Activated CD8-positive, alpha-beta T cell treated with anti-CD3 and anti-CD28 coated beads for 36 hours (primary cell): ENCODE results near the gene PTPN20. TPM values are rescaled to one million over a fixed set of nuclear protein-coding genes. Genes with fewer than 3 reads are reported as not detected.

ENCODE experiments used
- ATAC-seq: fragments of 200-7000 bp; cut with Tn5 transposase; one replicate; pipeline ENCODE4 v1.10.0; 2021; ENCODE audit warnings: mild to moderate bottlenecking, moderate library complexity
- CTCF ChIA-PET: fragments of 350-600 bp; sonication (Branson Sonifier 250); formaldehyde crosslinking; loops from one replicate; lab custom pipeline; 2021; ENCODE audit warnings: antibody characterized with exemption; lab: Charles Lee
- POLR2A ChIA-PET: fragments of 350-600 bp; sonication (Branson Sonifier 250); formaldehyde crosslinking; loops from one replicate; lab custom pipeline; 2021; ENCODE audit warnings: antibody characterized with exemption; lab: Charles Lee
- DNase-seq: peaks from one replicate; pipeline ENCODE4 v3.0.0-alpha.2; 2020
- H3K27ac Mint-ChIP-seq: one replicate; pipeline ENCODE4 v1.8.0; 2021; ENCODE audit warnings: mild to moderate bottlenecking, mixed read lengths
- H3K27me3 Mint-ChIP-seq: one replicate; pipeline ENCODE4 v1.8.0; 2021; ENCODE audit warnings: mixed read lengths
- H3K36me3 Mint-ChIP-seq: one replicate; pipeline ENCODE4 v1.8.0; 2021; ENCODE audit warnings: low read depth, mixed read lengths
- H3K4me1 Mint-ChIP-seq: one replicate; pipeline ENCODE4 v1.8.0; 2021; ENCODE audit warnings: low read depth, mixed read lengths
- H3K4me3 Mint-ChIP-seq: one replicate; pipeline ENCODE4 v1.8.0; 2021; ENCODE audit warnings: mild to moderate bottlenecking, moderate library complexity, mixed read lengths
- H3K9me3 Mint-ChIP-seq: one replicate; pipeline ENCODE4 v1.8.0; 2021; ENCODE audit warnings: mixed read lengths
- CTCF ChIP-seq: fragments of 200-600 bp; IDR thresholded peaks from one replicate; pipeline ENCODE4 v1.8.0; 2022; ENCODE audit warnings: antibody characterized with exemption, mild to moderate bottlenecking
- intact Hi-C: fragments of 100-400 bp; cut with micrococcal nuclease; formaldehyde crosslinking; loops from one replicate; pipeline ENCODE4 v1.10.0; 2022
- total RNA-seq, 2 experiments: library from RNA; stranded (reverse); gene quantifications; one replicate each; pipeline ENCODE4 v1.2.3, GENCODE V29; 2021

PTPN20 gene
- total RNA-seq, 2 experiments from 2014 or later = 0.11 to 0.47 TPM

- no peak overlapping the region for H3K4me3 Mint-ChIP-seq
- no peak for TF ChIP-seq CTCF
- no peak overlapping the region for H3K27ac Mint-ChIP-seq
- CTCF ChIA-PET = interaction anchor here (0.8 to 3.2 kb wide), 34 partner anchors 8 to 338 kb away, joined by 3 to 56 read pairs (median 5); partner anchors contain the start of gene RBP3
- POLR2A ChIA-PET = no interaction called here
- H3K36me3 Mint-ChIP-seq = no peaks in the 10 kb centered on the region
- no peak for DNase-seq
- no peaks in the 10 kb centered on the region for H3K27me3 Mint-ChIP-seq
- intact Hi-C loops = loop anchor here (2.0 kb wide), 1 partner anchor 288 kb away; no protein-coding TSS in a partner anchor
- H3K4me1 Mint-ChIP-seq = peaks cover 2% of the 10 kb centered on the region
- no peaks in the 10 kb centered on the region for H3K9me3 Mint-ChIP-seq
- no peak for ATAC-seq
These were observed 114.0 kb downstream of the PTPN20 start for GRCh38 chr10:47025253-47025539.

- ATAC-seq (no peak), DNase-seq (no peak)
- Mint-ChIP-seq H3K9me3 (no peaks in the 10 kb centered on the region), H3K4me3 (no peak overlapping the region), H3K4me1 (peaks cover 2% of the 10 kb centered on the region), H3K27me3 (no peaks in the 10 kb centered on the region), H3K27ac (no peak overlapping the region), H3K36me3 (no peaks in the 10 kb centered on the region)
- ChIA-PET CTCF (interaction anchor here (0.7 to 3.2 kb wide), 24 partner anchors 8 to 338 kb away, joined by 3 to 56 read pairs (median 5); partner anchors contain the start of gene RBP3), POLR2A (no interaction called here)
- no peak for TF ChIP-seq CTCF
- intact Hi-C loops = loop anchor here (2.0 kb wide), 1 partner anchor 287 kb away; no protein-coding TSS in a partner anchor
These were observed 114.5 kb downstream of the PTPN20 start for GRCh38 chr10:47025540-47026300.

- no peak for TF ChIP-seq CTCF
- ChIA-PET CTCF (interaction anchor here (0.7 to 3.2 kb wide), 9 partner anchors 7 to 292 kb away, joined by 3 to 56 read pairs (median 5); no protein-coding TSS in a partner anchor), POLR2A (no interaction called here)
- no peaks in the 10 kb centered on the region for H3K9me3 Mint-ChIP-seq
- intact Hi-C loops = no loop called here
- no peak for ATAC-seq
- no peaks in the 10 kb centered on the region for H3K27me3 Mint-ChIP-seq
- H3K36me3 Mint-ChIP-seq = no peaks in the 10 kb centered on the region
- H3K27ac Mint-ChIP-seq = no peak overlapping the region
- peaks cover 2% of the 10 kb centered on the region for H3K4me1 Mint-ChIP-seq
- H3K4me3 Mint-ChIP-seq = no peak overlapping the region
- DNase-seq = no peak
These were observed 115.3 kb downstream of the PTPN20 start for GRCh38 chr10:47026301-47027107.

GRCh38 chr10:47027108-47027783 lies 116.0 kb downstream of the PTPN20 start:
- ATAC-seq (no peak), DNase-seq (no peak)
- no peak for TF ChIP-seq CTCF
- Mint-ChIP-seq H3K27me3 (no peaks in the 10 kb centered on the region), H3K4me3 (no peak overlapping the region), H3K36me3 (no peaks in the 10 kb centered on the region), H3K9me3 (no peaks in the 10 kb centered on the region), H3K4me1 (peaks cover 2% of the 10 kb centered on the region), H3K27ac (no peak overlapping the region)
- intact Hi-C loops = no loop called here
- ChIA-PET CTCF (interaction anchor here (0.8 to 3.2 kb wide), 2 partner anchors 20 to 285 kb away, joined by 3 to 56 read pairs; no protein-coding TSS in a partner anchor), POLR2A (no interaction called here)
